ENCODE measurements around the gene RABEP1.

DNA sequence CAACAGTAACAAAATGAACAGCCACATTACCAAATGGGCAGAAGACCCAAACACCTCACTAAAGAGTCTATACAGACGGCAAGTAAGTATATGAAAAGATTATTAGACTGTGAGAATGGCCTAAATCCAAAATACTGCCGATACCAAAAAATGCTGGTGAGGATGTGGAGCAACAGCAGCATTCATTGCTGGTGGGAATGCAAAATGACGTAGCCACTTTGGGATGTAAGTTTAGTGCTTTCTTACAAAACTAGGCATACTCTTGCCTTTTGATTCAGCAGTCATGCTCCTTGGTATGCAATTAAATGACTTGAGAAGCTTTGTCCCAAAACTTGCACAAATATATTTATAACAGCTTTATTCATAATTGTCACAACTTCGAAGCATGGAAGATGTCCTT is 43.8 kb downstream of the RABEP1 start:
- TF ChIP-seq CTCF (IDR thresholded peaks at IDR 0.05) (no peak), POLR2A (IDR thresholded peaks at IDR 0.05) (no peak)

Data from adrenal gland (tissue), 5 donors.